Ascending aorta (tissue), 2 donors: ENCODE data around the gene PLAAT1. TPM values are rescaled to one million over a fixed set of nuclear protein-coding genes. Genes with fewer than 3 reads are reported as not detected.

ENCODE experiments used
- DNase-seq, 2 donors: peaks; one replicate each; pipeline ENCODE4 v3.0.0-alpha.2; 2019; ENCODE audit warnings: low spot score in 2 of 2
- H3K27ac ChIP-seq, 2 donors: fragments of 200-600 bp; sonication (generic); one replicate each; pipeline ENCODE4 v1.5.1; 2016 to 2017; ENCODE audit warnings: mild to moderate bottlenecking in 1 of 2
- H3K27me3 ChIP-seq: fragments of 200-600 bp; sonication (generic); one replicate; pipeline ENCODE4 v1.5.1; 2017
- H3K36me3 ChIP-seq, 2 donors: fragments of 200-600 bp; sonication (generic); one replicate each; pipeline ENCODE4 v1.5.1; 2016
- H3K4me1 ChIP-seq, 2 donors: fragments of 200-600 bp; sonication (generic); one replicate each; pipeline ENCODE4 v1.5.1; 2016 to 2017; ENCODE audit warnings: mild to moderate bottlenecking in 1 of 2
- H3K4me3 ChIP-seq, 2 donors: fragments of 200-600 bp; sonication (generic); one replicate each; pipeline ENCODE4 v1.5.1; 2016 to 2017; ENCODE audit warnings: mild to moderate bottlenecking in 1 of 2
- H3K9me3 ChIP-seq, 2 donors: fragments of 200-600 bp; sonication (generic); one replicate each; pipeline ENCODE4 v1.5.1; 2016
- intact Hi-C: fragments of 100-400 bp; cut with DNase I; formaldehyde crosslinking; loops from one replicate; pipeline ENCODE4 v1.15.1; 2023
- total RNA-seq: library from RNA; depleted of rRNA; stranded (reverse); fragments of >200 nt; gene quantifications from one replicate; pipeline ENCODE4 v1.1.0, GENCODE V29; 2016
- TF ChIP-seq, protein P1 (sequence below), 3 experiments: fragments of 200-600 bp in 2 of 3; fragments of 450-650 bp in 1 of 3; sonication (generic) in 2 of 3; IDR thresholded peaks; one replicate each; pipeline ENCODE4 v1.5.1; 2016 to 2019; ENCODE audit warnings: antibody characterized with exemption in 3 of 3, mild to moderate bottlenecking in 1 of 3, moderate library complexity in 1 of 3

The PLAAT1 gene
- total RNA-seq, 1 donor from 2014 or later, result not detected

DNA sequence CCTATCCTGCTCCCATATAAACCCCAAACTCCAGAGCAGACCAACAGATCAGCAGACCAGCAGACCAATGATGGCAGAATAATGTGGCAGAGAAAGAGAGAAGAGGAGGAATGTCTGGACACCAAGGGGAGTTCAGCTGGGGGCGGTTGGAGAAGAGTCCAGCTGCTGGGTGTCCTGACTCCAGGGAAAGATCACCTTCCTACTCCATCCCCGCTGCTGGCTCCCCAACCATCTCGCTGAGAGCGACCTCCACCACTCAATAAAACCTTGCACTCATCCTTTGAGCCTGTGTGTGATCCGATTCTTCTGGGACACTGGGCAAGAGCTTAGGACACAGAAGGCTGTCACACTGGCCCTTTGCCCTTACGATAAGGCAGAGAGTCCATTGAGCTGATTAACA lies 12.8 kb upstream of the PLAAT1 start:
- H3K4me3 ChIP-seq, result no peak overlapping the region
- no peaks in the 10 kb centered on the region for H3K4me1 ChIP-seq
- TF ChIP-seq, protein P1, sequence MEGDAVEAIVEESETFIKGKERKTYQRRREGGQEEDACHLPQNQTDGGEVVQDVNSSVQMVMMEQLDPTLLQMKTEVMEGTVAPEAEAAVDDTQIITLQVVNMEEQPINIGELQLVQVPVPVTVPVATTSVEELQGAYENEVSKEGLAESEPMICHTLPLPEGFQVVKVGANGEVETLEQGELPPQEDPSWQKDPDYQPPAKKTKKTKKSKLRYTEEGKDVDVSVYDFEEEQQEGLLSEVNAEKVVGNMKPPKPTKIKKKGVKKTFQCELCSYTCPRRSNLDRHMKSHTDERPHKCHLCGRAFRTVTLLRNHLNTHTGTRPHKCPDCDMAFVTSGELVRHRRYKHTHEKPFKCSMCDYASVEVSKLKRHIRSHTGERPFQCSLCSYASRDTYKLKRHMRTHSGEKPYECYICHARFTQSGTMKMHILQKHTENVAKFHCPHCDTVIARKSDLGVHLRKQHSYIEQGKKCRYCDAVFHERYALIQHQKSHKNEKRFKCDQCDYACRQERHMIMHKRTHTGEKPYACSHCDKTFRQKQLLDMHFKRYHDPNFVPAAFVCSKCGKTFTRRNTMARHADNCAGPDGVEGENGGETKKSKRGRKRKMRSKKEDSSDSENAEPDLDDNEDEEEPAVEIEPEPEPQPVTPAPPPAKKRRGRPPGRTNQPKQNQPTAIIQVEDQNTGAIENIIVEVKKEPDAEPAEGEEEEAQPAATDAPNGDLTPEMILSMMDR (IDR thresholded peaks at IDR 0.05), result no peak
- no peak for DNase-seq
- H3K27ac ChIP-seq, result no peak overlapping the region
- intact Hi-C loops, result no loop called here
- no peaks in the 10 kb centered on the region for H3K9me3 ChIP-seq
- no peaks in the 10 kb centered on the region for H3K36me3 ChIP-seq
- no peaks in the 10 kb centered on the region for H3K27me3 ChIP-seq

DNA sequence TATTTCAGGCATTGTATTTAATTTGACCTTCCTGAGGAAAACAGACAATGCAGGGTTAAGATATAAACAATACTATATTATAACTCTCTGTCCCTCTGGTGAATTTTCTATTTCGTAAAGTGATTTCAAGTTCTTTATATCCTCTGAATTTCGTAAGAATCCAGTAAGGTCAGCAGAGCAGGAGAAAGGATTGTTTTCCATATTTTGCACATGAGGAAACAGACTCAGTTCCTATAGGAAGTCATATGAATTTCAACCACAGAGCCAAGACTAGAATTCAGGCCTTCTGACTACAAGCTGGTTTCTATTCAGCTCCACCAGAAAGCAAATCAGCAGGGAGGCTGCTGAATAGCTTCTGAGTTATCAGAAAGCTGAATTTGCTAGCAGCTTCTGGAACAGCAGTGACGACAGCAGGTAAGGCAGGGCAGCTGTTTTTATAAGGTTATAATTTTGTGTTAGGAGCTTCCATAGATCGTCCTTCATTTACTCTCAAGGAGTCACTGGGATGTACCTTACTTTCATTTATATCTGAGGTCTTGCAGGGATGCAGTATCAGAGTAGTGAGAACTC lies 11.1 kb upstream of the PLAAT1 start:
- no peak for DNase-seq
- Histone ChIP-seq H3K36me3 (no peaks in the 10 kb centered on the region), H3K27me3 (no peaks in the 10 kb centered on the region), H3K9me3 (no peaks in the 10 kb centered on the region), H3K4me3 (no peak overlapping the region), H3K27ac (no peak overlapping the region), H3K4me1 (no peaks in the 10 kb centered on the region)
- TF ChIP-seq, protein P1 (IDR thresholded peaks at IDR 0.05), result no peak
- intact Hi-C loops, result no loop called here

DNA sequence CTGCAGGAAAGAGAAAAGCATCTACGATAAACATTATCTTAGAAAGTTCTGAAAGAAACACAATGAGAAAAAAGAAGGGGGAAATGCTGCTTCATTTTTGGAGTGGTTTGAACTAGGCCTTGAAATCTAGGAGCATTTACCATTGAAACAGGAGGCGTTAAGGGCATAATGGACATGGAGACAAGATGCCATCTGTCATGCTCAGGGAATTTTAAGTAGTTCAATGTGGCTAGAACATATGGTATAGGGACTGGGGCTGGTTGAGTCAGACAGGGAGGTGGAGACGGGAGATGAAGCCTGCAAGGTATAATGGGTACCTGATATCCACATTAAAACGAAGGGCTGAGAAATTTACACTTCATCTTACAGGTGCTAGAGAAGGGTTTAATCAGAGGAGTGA lies 10.4 kb upstream of the PLAAT1 start:
- no peaks in the 10 kb centered on the region for H3K27me3 ChIP-seq
- H3K27ac ChIP-seq, result no peak overlapping the region
- no peaks in the 10 kb centered on the region for H3K9me3 ChIP-seq
- TF ChIP-seq, protein P1 (IDR thresholded peaks at IDR 0.05), result no peak
- H3K4me1 ChIP-seq, result no peaks in the 10 kb centered on the region
- intact Hi-C loops, result no loop called here
- H3K4me3 ChIP-seq, result no peak overlapping the region
- no peak for DNase-seq
- no peaks in the 10 kb centered on the region for H3K36me3 ChIP-seq

DNA sequence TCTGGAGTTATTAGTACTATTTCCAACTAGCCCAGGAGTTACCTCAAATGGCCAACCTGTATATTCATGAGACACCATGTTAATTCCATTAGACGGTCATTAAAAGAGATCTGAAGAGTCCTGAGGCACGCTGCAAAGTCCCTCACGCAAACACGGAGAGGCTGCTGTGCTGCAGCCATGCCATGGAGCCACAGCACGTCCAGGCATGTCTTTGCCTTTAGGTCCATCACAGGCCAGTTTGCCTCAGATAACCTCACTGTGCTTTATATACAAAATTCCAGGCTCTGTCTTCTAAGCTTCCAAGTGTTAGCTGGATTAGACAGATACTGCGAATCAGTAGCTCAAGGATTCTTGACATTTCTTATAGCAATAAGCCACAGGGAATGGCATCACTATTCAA lies 9.8 kb upstream of the PLAAT1 start:
- no peaks in the 10 kb centered on the region for H3K4me1 ChIP-seq
- no peak overlapping the region for H3K4me3 ChIP-seq
- H3K9me3 ChIP-seq, result no peaks in the 10 kb centered on the region
- no peaks in the 10 kb centered on the region for H3K27me3 ChIP-seq
- no peaks in the 10 kb centered on the region for H3K36me3 ChIP-seq
- no peak overlapping the region for H3K27ac ChIP-seq
- intact Hi-C loops, result no loop called here
- DNase-seq, result no peak
- TF ChIP-seq, protein P1 (IDR thresholded peaks at IDR 0.05), result no peak

DNA sequence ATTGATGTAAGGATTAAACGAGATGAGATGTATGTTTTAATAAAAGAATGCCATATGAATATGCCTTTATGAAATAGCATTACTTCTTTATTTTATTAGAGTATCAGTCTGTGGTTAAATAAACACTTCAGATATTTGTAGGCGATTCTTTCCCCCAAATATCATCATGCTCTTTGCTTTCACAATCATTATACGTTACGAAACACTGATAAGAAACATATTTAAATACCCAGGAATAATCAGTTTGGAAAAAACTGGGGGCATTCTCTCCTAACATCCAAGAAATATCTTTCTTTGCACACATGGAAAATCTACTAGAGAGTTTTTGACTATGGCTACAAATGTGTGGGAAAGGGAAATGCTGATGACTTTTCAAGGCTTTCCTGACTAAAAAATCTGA lies 4.4 kb upstream of the PLAAT1 start:
- Histone ChIP-seq H3K27me3 (no peaks in the 10 kb centered on the region), H3K4me1 (no peaks in the 10 kb centered on the region), H3K36me3 (no peaks in the 10 kb centered on the region), H3K4me3 (no peak overlapping the region), H3K27ac (no peak overlapping the region), H3K9me3 (no peaks in the 10 kb centered on the region)
- intact Hi-C loops, result no loop called here
- no peak for DNase-seq
- TF ChIP-seq, protein P1 (IDR thresholded peaks at IDR 0.05), result no peak

DNA sequence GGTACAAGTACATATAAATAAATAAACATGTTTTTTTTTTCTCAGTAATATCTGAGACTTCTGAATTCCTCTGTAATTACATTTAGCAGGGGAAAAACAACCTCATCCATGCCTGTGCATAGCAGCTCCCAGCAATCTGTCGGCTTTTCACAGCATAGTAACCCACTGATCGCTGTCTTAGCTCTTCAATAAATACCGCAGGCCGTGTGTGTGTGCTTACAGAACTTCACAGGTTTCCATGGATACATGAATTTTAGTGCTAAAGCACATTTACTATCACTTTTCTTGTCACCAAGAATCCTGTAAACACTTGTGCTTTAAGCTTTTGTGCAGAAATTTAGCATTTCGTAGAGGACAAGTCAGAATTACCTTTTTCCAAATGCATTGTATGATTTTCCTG lies 4.0 kb upstream of the PLAAT1 start:
- Histone ChIP-seq H3K4me1 (no peaks in the 10 kb centered on the region), H3K9me3 (no peaks in the 10 kb centered on the region), H3K27me3 (no peaks in the 10 kb centered on the region), H3K4me3 (no peak overlapping the region), H3K36me3 (no peaks in the 10 kb centered on the region), H3K27ac (no peak overlapping the region)
- intact Hi-C loops, result no loop called here
- DNase-seq, result no peak
- TF ChIP-seq, protein P1 (IDR thresholded peaks at IDR 0.05), result no peak
